IMR-90 (cell line): ENCODE measurements around the gene DTD1. TPM values are rescaled to one million over a fixed set of nuclear protein-coding genes. Genes with fewer than 3 reads are reported as not detected.

ENCODE experiments used
- ATAC-seq: fragments of 200-7000 bp; cut with Tn5 transposase; 2 replicates; pipeline ENCODE4 v1.9.1; 2020; ENCODE audit warnings: low read depth, mild to moderate bottlenecking, moderate library complexity
- BruUV-seq: library from RNA; stranded (reverse); fragments of 400-500 nt; replicated peaks from 2 replicates; lab custom pipeline; 2021; lab: Mats Ljungman, UMichigan
- CTCF ChIA-PET: fragments of 300-600 bp; formaldehyde crosslinking; extraction: SDS; loops from one replicate; lab custom pipeline; 2021; ENCODE audit warnings: antibody characterized with exemption; lab: Yijun Ruan, JAX
- POLR2A ChIA-PET: fragments of 300-600 bp; sonication (Branson Sonifier 250); formaldehyde crosslinking; loops from one replicate; lab custom pipeline; 2022; ENCODE audit warnings: antibody characterized with exemption; ENCODE audit not compliant: unreplicated experiment; lab: Charles Lee
- DNase-seq: peaks from one replicate; pipeline ENCODE4 v3.0.0; 2013
- H2AFZ ChIP-seq: replicated peaks from 2 replicates; pipeline ENCODE3; 2013; ENCODE audit warnings: low read length, mild to moderate bottlenecking; ENCODE audit not compliant: poor library complexity
- H2AK5ac ChIP-seq: 2 replicates; pipeline ENCODE4 v1.6.1; 2013; ENCODE audit warnings: low read depth, low read length, inconsistent platforms
- H2AK9ac ChIP-seq: replicated peaks from 2 replicates; pipeline ENCODE3; 2013; ENCODE audit warnings: mild to moderate bottlenecking, low read depth, low read length, moderate library complexity; ENCODE audit not compliant: poor library complexity
- H2BK120ac ChIP-seq: 2 replicates; pipeline ENCODE4 v1.6.1; 2013; ENCODE audit warnings: low read depth, low read length, inconsistent platforms
- H2BK15ac ChIP-seq: 3 replicates; pipeline ENCODE4 v1.6.1; 2013; ENCODE audit warnings: low read depth, low read length, inconsistent platforms
- H2BK20ac ChIP-seq: 2 replicates; pipeline ENCODE4 v1.6.1; 2013; ENCODE audit warnings: low read depth, mild to moderate bottlenecking, inconsistent platforms, low read length, moderate library complexity
- H2BK5ac ChIP-seq: 2 replicates; pipeline ENCODE4 v1.6.1; 2013; ENCODE audit warnings: mild to moderate bottlenecking, low read depth, low read length, inconsistent platforms; ENCODE audit not compliant: poor library complexity, severe bottlenecking
- H3K14ac ChIP-seq: replicated peaks from 2 replicates; pipeline ENCODE4 v1.6.1; 2013; ENCODE audit warnings: low read depth, low read length, inconsistent platforms
- H3K18ac ChIP-seq: 2 replicates; pipeline ENCODE4 v1.6.1; 2013; ENCODE audit warnings: low read depth, low read length, control low read depth
- H3K23ac ChIP-seq: 2 replicates; pipeline ENCODE4 v1.6.1; 2013; ENCODE audit warnings: low read depth, low read length, inconsistent platforms
- H3K27ac ChIP-seq: 2 replicates; pipeline ENCODE4 v1.5.1; 2013; ENCODE audit warnings: mild to moderate bottlenecking, control low read depth, low read length; ENCODE audit not compliant: insufficient read depth
- H3K27me3 ChIP-seq: 2 replicates; pipeline ENCODE4 v1.6.1; 2013; ENCODE audit warnings: low read length; ENCODE audit not compliant: control insufficient read depth, insufficient read depth
- H3K36me3 ChIP-seq: 2 replicates; pipeline ENCODE4 v1.6.1; 2013; ENCODE audit warnings: low read length, mixed read lengths; ENCODE audit not compliant: control insufficient read depth, insufficient read depth
- H3K4ac ChIP-seq: 2 replicates; pipeline ENCODE4 v1.6.1; 2013; ENCODE audit warnings: low read depth, low read length, inconsistent platforms
- H3K4me1 ChIP-seq: 2 replicates; pipeline ENCODE4 v1.6.1; 2013; ENCODE audit warnings: low read length, mixed read lengths; ENCODE audit not compliant: control insufficient read depth, insufficient read depth
- H3K4me2 ChIP-seq: 2 replicates; pipeline ENCODE4 v1.6.1; 2013; ENCODE audit warnings: low read depth, mild to moderate bottlenecking, control low read depth, low read length, moderate library complexity
- H3K4me3 ChIP-seq: 2 replicates; pipeline ENCODE4 v1.5.1; 2013; ENCODE audit warnings: low read depth, mild to moderate bottlenecking, control low read depth, low read length, moderate library complexity; ENCODE audit not compliant: insufficient read depth
- H3K56ac ChIP-seq: 2 replicates; pipeline ENCODE4 v1.6.1; 2013; ENCODE audit warnings: low read length, inconsistent platforms; ENCODE audit not compliant: insufficient read depth; ENCODE audit errors: extremely low read depth
- H3K79me1 ChIP-seq, 2 experiments: 2 replicates each; pipeline ENCODE4 v1.6.1; 2013; ENCODE audit warnings: low read length in 2 of 2, inconsistent platforms in 1 of 2, low read depth in 1 of 2
- H3K9ac ChIP-seq: 2 replicates; pipeline ENCODE4 v1.6.1; 2013; ENCODE audit warnings: low read depth, low read length, control low read depth
- H3K9me1 ChIP-seq: 2 replicates; pipeline ENCODE4 v1.6.1; 2013; ENCODE audit warnings: low read length, inconsistent platforms; ENCODE audit not compliant: insufficient read depth
- H3K9me3 ChIP-seq: 2 replicates; pipeline ENCODE4 v1.6.1; 2013; ENCODE audit warnings: low read length; ENCODE audit not compliant: control insufficient read depth, insufficient read depth
- H4K20me1 ChIP-seq: 2 replicates; pipeline ENCODE4 v1.6.1; 2013; ENCODE audit warnings: low read length, inconsistent platforms; ENCODE audit not compliant: insufficient read depth
- H4K5ac ChIP-seq: 2 replicates; pipeline ENCODE4 v1.6.1; 2013; ENCODE audit warnings: mild to moderate bottlenecking, low read depth, low read length, control low read depth
- H4K8ac ChIP-seq, 2 experiments: 2 replicates each; pipeline ENCODE4 v1.6.1; 2013; ENCODE audit warnings: low read depth in 2 of 2, low read length in 2 of 2, control low read depth in 1 of 2, inconsistent platforms in 1 of 2
- H4K91ac ChIP-seq: 2 replicates; pipeline ENCODE4 v1.6.1; 2013; ENCODE audit warnings: low read depth, low read length, inconsistent platforms; ENCODE audit not compliant: insufficient read depth
- BHLHE40 ChIP-seq: fragments of 150-350 bp; IDR thresholded peaks from 2 replicates; pipeline ENCODE4 v1.6.1; 2016; ENCODE audit warnings: mild to moderate bottlenecking, low read depth, low read length
- CEBPB ChIP-seq: IDR thresholded peaks from 2 replicates; pipeline ENCODE4 v1.6.1; 2012; ENCODE audit warnings: low read depth, low read length, improper control_type of control experiment
- CHD1 ChIP-seq: IDR thresholded peaks from 2 replicates; pipeline ENCODE4 v1.6.1; 2012; ENCODE audit warnings: low read depth, low read length, improper control_type of control experiment
- CTCF ChIP-seq: conservative IDR thresholded peaks from 2 replicates; pipeline ENCODE4 v1.5.1; 2012; ENCODE audit warnings: mild to moderate bottlenecking, low read depth, low read length, improper control_type of control experiment
- ELK1 ChIP-seq: fragments of 150-350 bp; IDR thresholded peaks from 2 replicates; pipeline ENCODE4 v1.6.1; 2016; ENCODE audit warnings: low read depth, mild to moderate bottlenecking, low read length, moderate library complexity, borderline replicate concordance
- FOS ChIP-seq: fragments of 150-350 bp; IDR thresholded peaks from 2 replicates; pipeline ENCODE4 v1.6.1; 2016; ENCODE audit warnings: low read depth, low read length
- MAFK ChIP-seq: IDR thresholded peaks from 2 replicates; pipeline ENCODE4 v1.6.1; 2012; ENCODE audit warnings: low read depth, low read length, improper control_type of control experiment
- MAZ ChIP-seq: IDR thresholded peaks from 2 replicates; pipeline ENCODE4 v1.6.1; 2012; ENCODE audit warnings: low read depth, mild to moderate bottlenecking, low read length, improper control_type of control experiment, moderate library complexity, borderline replicate concordance
- MXI1 ChIP-seq: IDR thresholded peaks from 2 replicates; pipeline ENCODE4 v1.6.1; 2012; ENCODE audit warnings: low read depth, mild to moderate bottlenecking, low read length, moderate library complexity, borderline replicate concordance
- NFE2L2 ChIP-seq: fragments of 150-350 bp; IDR thresholded peaks from 2 replicates; pipeline ENCODE4 v1.6.1; 2016; ENCODE audit warnings: low read depth, mild to moderate bottlenecking, low read length
- POLR2A ChIP-seq: IDR thresholded peaks from 2 replicates; pipeline ENCODE4 v1.6.1; 2012; ENCODE audit warnings: mild to moderate bottlenecking, low read depth, low read length
- RAD21 ChIP-seq: IDR thresholded peaks from 2 replicates; pipeline ENCODE4 v1.6.1; 2012; ENCODE audit warnings: low read length, improper control_type of control experiment
- RCOR1 ChIP-seq: IDR thresholded peaks from 2 replicates; pipeline ENCODE4 v1.6.1; 2012; ENCODE audit warnings: mild to moderate bottlenecking, low read length, improper control_type of control experiment; ENCODE audit not compliant: insufficient replicate concordance
- RFX5 ChIP-seq: IDR thresholded peaks from 2 replicates; pipeline ENCODE4 v1.8.0; 2012; ENCODE audit warnings: low read depth, mild to moderate bottlenecking, low read length, moderate library complexity
- SMC3 ChIP-seq: fragments of 150-350 bp; IDR thresholded peaks from 2 replicates; pipeline ENCODE4 v1.6.1; 2016; ENCODE audit warnings: low read depth, mild to moderate bottlenecking, antibody characterized with exemption, low read length, moderate library complexity
- USF2 ChIP-seq: fragments of 150-350 bp; IDR thresholded peaks from 2 replicates; pipeline ENCODE4 v1.6.1; 2017; ENCODE audit warnings: mild to moderate bottlenecking, antibody characterized with exemption, low read length, low read depth
- WGBS, 2 experiments: methylation state at CpG; one replicate each; pipeline versions ENCODE4 v1.1.5 to v1.1.7; 2013; ENCODE audit warnings: missing lambda C conversion rate in 2 of 2; ENCODE audit not compliant: insufficient read length in 1 of 2; ENCODE audit errors: extremely low coverage in 2 of 2; 5-methylcytosine and 5-hydroxymethylcytosine counted together
- dilution Hi-C: fragments of 300-500 bp; cut with HindIII; formaldehyde crosslinking; loops from one replicate; pipeline ENCODE4 v1.14.3; 2018; ENCODE audit warnings: low sequenced_read_pairs; ENCODE audit not compliant: unreplicated experiment
- in situ Hi-C: fragments of 300-500 bp; cut with MboI; formaldehyde crosslinking; loops from 3 replicates; pipeline ENCODE4 v1.14.3; 2019; ENCODE audit warnings: low sequenced_read_pairs, inconsistent platforms, mixed read lengths
- intact Hi-C: fragments of 100-400 bp; cut with micrococcal nuclease; formaldehyde crosslinking; loops from 2 replicates; pipeline ENCODE4 v1.10.0; 2022
- polyA plus RNA-seq, 3 experiments: library from polyadenylated mRNA; depleted of rRNA; stranded (reverse); fragments of >200 nt; gene quantifications; 2 replicates each; pipeline ENCODE4 v1.2.3, GENCODE V29; 2012; ENCODE audit warnings: low replicate concordance in 1 of 3
- total RNA-seq: library from RNA; depleted of rRNA; stranded (reverse); fragments of >200 nt; gene quantifications from 2 replicates; pipeline ENCODE4 v1.2.3, GENCODE V29; 2012

Gene DTD1
- total and polyA plus RNA-seq, 2 of the 4 experiments (the other 2 are of a cell fraction) = 73.1 to 101 TPM

GRCh38 chr20:18698735-18699380, 111.0 kb downstream of the DTD1 start:
- no peak overlapping the region for H3K18ac ChIP-seq
- H2BK5ac ChIP-seq = no peak overlapping the region
- TF ChIP-seq FOS = no peak
- TF ChIP-seq ELK1 = no peak
- TF ChIP-seq USF2 = no peak
- TF ChIP-seq MAFK = no peak
- TF ChIP-seq BHLHE40 = no peak
- no peak for TF ChIP-seq SMC3
- TF ChIP-seq MXI1 = no peak
- TF ChIP-seq RAD21 = no peak
- no peak for TF ChIP-seq RFX5
- TF ChIP-seq CTCF = no peak
- TF ChIP-seq POLR2A = no peak
- TF ChIP-seq RCOR1 = no peak
- TF ChIP-seq NFE2L2 = no peak
- no peak for TF ChIP-seq CHD1
- no peak for TF ChIP-seq MAZ
- no peak for TF ChIP-seq CEBPB
- H3K14ac ChIP-seq = no peak overlapping the region
- no peak overlapping the region for H3K56ac ChIP-seq
- H3K27me3 ChIP-seq = no peaks in the 10 kb centered on the region
- H3K9me1 ChIP-seq = peaks cover 7% of the 10 kb centered on the region; the same call in 1 of the 2 replicates
- H4K20me1 ChIP-seq = no peaks in the 10 kb centered on the region
- ATAC-seq (no peak), DNase-seq (no peak)
- H3K23ac ChIP-seq = no peak overlapping the region
- no peak overlapping the region for H3K4ac ChIP-seq
- no peak overlapping the region for H4K91ac ChIP-seq
- H3K4me2 ChIP-seq = no peak overlapping the region
- H3K4me1 ChIP-seq = peaks cover 4% of the 10 kb centered on the region
- no peaks in the 10 kb centered on the region for H3K9me3 ChIP-seq
- H2BK20ac ChIP-seq = no peak overlapping the region
- WGBS, 2 experiments = no CpG with 5 or more reads among the region's 4 CpGs
- no peak overlapping the region for H3K9ac ChIP-seq
- H2AFZ ChIP-seq = no peak overlapping the region
- H4K8ac ChIP-seq = no peak overlapping the region
- dilution Hi-C loops = no loop called here
- H2BK120ac ChIP-seq = no peak overlapping the region
- peaks cover 3 to 7% of the 10 kb centered on the region in 2 experiments; a peak in 2 of 4 replicates for H3K79me1 ChIP-seq
- intact Hi-C loops = no loop called here
- H3K36me3 ChIP-seq = no peaks in the 10 kb centered on the region
- no peak overlapping the region for H2AK9ac ChIP-seq
- H2BK15ac ChIP-seq = no peak overlapping the region
- POLR2A ChIA-PET = no interaction called here
- H2AK5ac ChIP-seq = no peak overlapping the region
- no peak overlapping the region for H3K27ac ChIP-seq
- H3K4me3 ChIP-seq = no peak overlapping the region
- BruUV-seq = no TSS peak
- in situ Hi-C loops = no loop called here
- H4K5ac ChIP-seq = no peak overlapping the region
- CTCF ChIA-PET = no interaction called here
